ENCODE results near the gene UBL4B. TPM values are rescaled to one million over a fixed set of nuclear protein-coding genes. Genes with fewer than 3 reads are reported as not detected.

The UBL4B gene
- total and polyA plus RNA-seq, 12 donors, result not detected

DNA sequence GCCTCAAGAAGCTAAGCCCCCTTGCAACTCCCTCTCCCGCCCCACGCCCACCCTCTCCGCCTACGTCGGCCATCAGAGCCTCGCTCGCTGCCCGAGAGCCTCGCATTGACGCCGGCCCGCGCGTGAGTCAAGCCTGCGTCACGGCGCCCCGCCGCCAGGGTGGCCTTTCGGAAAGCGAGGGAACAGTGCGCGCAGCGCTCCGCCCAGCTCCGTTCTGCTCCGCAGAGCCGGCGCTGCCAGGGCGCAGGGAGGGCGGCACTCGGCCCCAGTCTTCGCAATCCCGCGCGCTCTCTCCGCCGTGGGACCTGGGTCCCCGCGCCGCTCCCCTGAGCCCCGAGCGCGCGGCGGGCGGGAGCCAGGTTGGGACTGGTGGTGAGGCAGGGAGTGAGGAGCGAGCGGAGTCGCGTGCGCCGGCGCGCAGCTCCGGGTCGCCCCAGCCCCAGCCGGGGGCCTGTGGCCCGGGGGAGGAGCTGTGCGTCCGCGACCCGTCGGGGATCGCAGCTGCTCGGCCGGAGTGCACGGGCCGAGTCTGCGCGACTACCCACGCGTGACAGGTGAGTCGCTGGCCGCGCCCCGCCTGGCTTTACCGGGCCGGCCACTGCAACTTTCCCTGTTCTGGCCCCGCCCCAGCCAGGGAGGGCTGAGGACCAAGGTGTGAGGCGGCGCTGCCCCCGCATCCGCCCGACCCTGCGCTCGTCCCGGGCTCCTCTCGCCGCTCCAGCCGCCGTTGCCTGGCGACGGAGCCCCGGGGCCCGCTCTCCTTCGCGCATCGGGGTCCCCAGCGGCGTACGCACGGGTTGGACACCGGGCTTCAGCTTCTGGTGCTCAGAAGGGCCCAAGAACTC is 38.3 kb downstream of the UBL4B start, which contains the start of gene SLC6A17:
Gene SLC6A17, plus strand, starts transcription at position 165 of the 845 bp plus-strand sequence. CDS start 16,436 bp downstream, outside the sequence.
- Histone ChIP-seq H3K27ac (no peak within 1 kb of the TSS), H3K4me1 (peaks cover 0 to 17% (median 11%) of the 10 kb centered on the region in 9 donors), H3K27me3 (peaks cover 18 to 98% (median 90%) of the 10 kb centered on the region in 7 donors), H3K9me3 (no peaks in the 10 kb centered on the region), H3K4me3 (peak within 1 kb of the TSS in 8 of 10 donors; percentile 5 to 41 (median 33)), H3K36me3 (no peaks in the 10 kb centered on the region)
- WGBS, 2 donors, result 1% methylated on average over 102 to 104 of the region's 104 CpGs
- no peak for TF ChIP-seq CTCF (IDR thresholded peaks at IDR 0.05)
- ATAC-seq, result peak in 2 of 8 donors; percentile 66 to 86
- DNase-seq, result no peak
- intact Hi-C loops (cut with DNase I), result no loop called here

DNA sequence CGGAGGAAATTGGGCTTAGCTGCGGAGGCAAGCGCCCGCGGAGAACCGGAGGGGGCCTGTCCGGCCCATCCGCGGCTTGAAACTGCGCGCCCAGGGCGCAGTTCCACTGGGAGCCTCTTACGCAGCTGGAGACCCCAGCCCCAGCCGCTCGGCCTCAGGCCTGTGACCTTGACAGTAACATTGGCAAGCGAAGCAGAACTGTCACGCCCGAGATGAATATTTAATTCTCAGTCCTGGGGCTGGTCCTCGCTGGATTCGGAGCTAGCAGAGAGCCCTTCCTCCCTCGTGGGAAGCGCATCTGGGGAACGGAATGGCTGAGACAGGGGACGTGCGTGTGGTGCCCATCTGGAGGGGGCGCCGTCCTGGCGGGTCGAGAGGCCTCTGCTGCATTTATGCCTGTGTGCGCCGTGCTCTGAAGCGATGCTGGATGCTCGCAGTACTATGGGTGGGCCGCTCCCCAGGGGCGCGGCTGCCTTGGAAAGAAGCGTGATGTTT is 39.0 kb downstream of the UBL4B start:
- 5 to 6% methylated on average over 37 of the region's 37 CpGs for WGBS, 2 donors
- H3K27ac ChIP-seq, result no peak overlapping the region
- DNase-seq (no peak), ATAC-seq (no peak)
- peak overlapping the region in 8 of 10 donors; percentile 5 to 41 (median 33) for H3K4me3 ChIP-seq
- H3K9me3 ChIP-seq, result no peaks in the 10 kb centered on the region
- H3K4me1 ChIP-seq, result peaks cover 0 to 17% (median 11%) of the 10 kb centered on the region in 9 donors
- peaks cover 18 to 95% (median 89%) of the 10 kb centered on the region in 7 donors for H3K27me3 ChIP-seq
- TF ChIP-seq CTCF (IDR thresholded peaks at IDR 0.05), result no peak
- intact Hi-C loops (cut with DNase I), result no loop called here
- H3K36me3 ChIP-seq, result no peaks in the 10 kb centered on the region

GRCh38 chr1:110152133-110152785 is 40.0 kb downstream of the UBL4B start:
- no peaks in the 10 kb centered on the region for H3K9me3 ChIP-seq
- WGBS, 2 donors, result 64 to 67% methylated on average over 8 of the region's 8 CpGs
- DNase-seq (no peak), ATAC-seq (no peak)
- no peak for TF ChIP-seq CTCF (IDR thresholded peaks at IDR 0.05)
- H3K4me3 ChIP-seq, result no peak overlapping the region
- peaks cover 18 to 93% (median 84%) of the 10 kb centered on the region in 7 donors for H3K27me3 ChIP-seq
- intact Hi-C loops (cut with DNase I), result no loop called here
- H3K27ac ChIP-seq, result no peak overlapping the region
- no peaks in the 10 kb centered on the region for H3K36me3 ChIP-seq
- H3K4me1 ChIP-seq, result peaks cover 0 to 17% (median 11%) of the 10 kb centered on the region in 9 donors

GRCh38 chr1:110153407-110153950 is 41.2 kb downstream of the UBL4B start:
- Histone ChIP-seq H3K4me1 (peaks cover 0 to 17% (median 11%) of the 10 kb centered on the region in 9 donors), H3K36me3 (no peaks in the 10 kb centered on the region), H3K9me3 (no peaks in the 10 kb centered on the region), H3K27ac (no peak overlapping the region), H3K27me3 (peaks cover 18 to 88% (median 81%) of the 10 kb centered on the region in 7 donors), H3K4me3 (no peak overlapping the region)
- no peak for TF ChIP-seq CTCF (IDR thresholded peaks at IDR 0.05)
- ATAC-seq (no peak), DNase-seq (no peak)
- intact Hi-C loops (cut with DNase I), result no loop called here

All from heart right ventricle (tissue), 16 donors.